ENCODE results near the gene NEDD8.

The NEDD8 gene

DNA sequence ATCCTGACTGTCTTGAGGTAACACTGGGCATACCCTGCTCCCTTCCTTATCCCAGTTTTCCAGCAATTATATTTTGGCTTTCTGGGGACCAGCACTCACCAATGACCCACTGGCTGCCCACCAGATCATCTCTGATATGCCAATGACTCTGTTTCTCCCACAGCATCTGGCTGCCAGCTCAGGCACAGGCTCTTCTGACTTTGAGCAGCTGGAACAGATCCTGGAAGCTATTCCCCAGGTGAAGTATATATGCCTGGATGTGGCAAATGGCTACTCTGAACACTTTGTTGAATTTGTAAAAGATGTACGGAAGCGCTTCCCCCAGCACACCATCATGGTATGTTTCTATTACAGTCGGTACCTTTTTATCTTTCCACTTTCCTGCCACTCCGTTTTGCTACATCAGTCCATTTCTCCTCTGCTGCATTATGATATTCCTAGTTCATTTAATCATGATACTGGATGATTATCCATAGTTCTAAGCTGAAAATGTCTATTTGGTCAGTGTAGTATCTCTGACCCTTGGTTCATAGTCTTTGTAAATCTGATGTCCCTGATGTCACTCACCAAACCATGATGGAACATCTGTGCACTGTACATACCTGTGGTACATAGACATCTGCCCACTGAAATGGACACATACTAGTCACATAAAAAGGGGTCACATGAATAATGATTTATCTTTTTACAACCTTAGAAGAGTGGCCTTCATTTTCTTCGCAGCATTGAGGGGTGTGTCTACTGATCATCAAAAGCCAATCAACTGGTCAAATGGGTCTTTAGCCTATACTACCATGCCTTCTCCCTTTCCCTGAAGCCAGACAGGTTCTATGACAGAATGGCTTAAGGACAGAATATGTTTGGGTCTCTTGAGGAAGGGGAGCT, 3.9 kb upstream of the NEDD8 start:
- no peak for TF ChIP-seq EZH2phosphoT487 (conservative IDR thresholded peaks at IDR 0.05; ENCODE audit: low read length)
- no peak for TF ChIP-seq CTCF (IDR thresholded peaks at IDR 0.05; ENCODE audit: insufficient read depth, low read length, poor library complexity, severe bottlenecking)
- H3K9me2 ChIP-seq (replicated peaks; ENCODE audit: insufficient read depth, low read length): no peaks in the 10 kb centered on the region
- H3K9me3 ChIP-seq (ENCODE audit: insufficient read depth, low read length): no peaks in the 10 kb centered on the region
- no peak overlapping the region for H3K27ac ChIP-seq (ENCODE audit: low read depth, low read length)
- H4K20me1 ChIP-seq (ENCODE audit: low read depth, low read length): no peaks in the 10 kb centered on the region
- H3K27me3 ChIP-seq (ENCODE audit: low read length): no peaks in the 10 kb centered on the region
- H3K4me3 ChIP-seq (ENCODE audit: insufficient read depth, low read length, poor library complexity, severe bottlenecking): no peak overlapping the region
- H2AFZ ChIP-seq (ENCODE audit: low read depth, low read length, severe bottlenecking): no peak overlapping the region
- no peak overlapping the region for H3K9ac ChIP-seq (ENCODE audit: low read length)
- no peaks in the 10 kb centered on the region; the same call in 1 of the 2 replicates for H3K36me3 ChIP-seq (ENCODE audit: low read length)
- H3F3A ChIP-seq (ENCODE audit: insufficient read depth): peaks cover 13% of the 10 kb centered on the region; the same call in 1 of the 2 replicates
- H3K79me2 ChIP-seq (ENCODE audit: insufficient read depth, low read length): peaks cover 21% of the 10 kb centered on the region
- no peak overlapping the region for H3K4me2 ChIP-seq (ENCODE audit: low read depth, low read length, poor library complexity, severe bottlenecking)

DNA sequence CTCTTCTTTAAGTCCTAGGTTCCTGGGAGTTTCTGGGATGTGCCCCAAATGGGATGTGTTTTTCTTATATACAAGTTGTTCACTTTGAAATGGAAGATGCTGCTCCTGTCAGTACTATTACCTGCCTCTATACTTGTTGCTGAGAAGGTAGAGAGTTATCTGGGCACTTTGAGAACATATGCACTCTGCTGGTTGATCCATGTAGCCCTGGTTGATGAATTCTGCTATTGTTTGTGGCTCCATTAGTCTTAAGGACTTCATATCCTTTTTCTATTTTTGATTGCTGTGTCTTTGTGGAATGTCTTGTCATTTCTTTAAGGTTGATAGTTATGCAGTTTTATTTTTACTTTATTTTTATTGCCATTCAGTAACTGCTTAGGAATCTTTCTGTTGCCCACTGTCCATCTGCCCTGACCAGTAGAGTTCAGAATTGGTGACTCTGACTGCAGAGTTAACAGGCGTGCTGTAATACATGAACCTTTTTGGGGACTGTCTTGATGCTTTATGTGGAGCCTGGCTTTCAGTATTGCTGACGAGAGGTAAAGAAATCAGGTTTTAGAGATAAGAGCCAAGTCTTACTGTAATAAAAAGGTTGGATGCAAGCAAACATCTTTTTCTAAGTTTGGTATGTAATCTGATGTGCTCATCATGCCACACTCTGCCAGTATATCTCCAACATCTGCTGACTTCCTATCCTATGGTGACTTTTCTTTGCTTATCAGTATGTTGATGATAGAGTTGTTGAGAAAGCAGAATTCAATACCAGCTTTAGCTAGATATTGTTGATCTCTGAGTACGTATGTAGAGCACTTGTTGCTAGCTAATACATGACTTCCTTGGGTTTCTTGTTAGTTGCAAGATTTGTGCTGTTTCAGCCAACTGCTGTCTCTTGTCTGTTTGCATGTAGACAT, 2.2 kb upstream of the NEDD8 start:
- H4K20me1 ChIP-seq (ENCODE audit: low read depth, low read length): no peaks in the 10 kb centered on the region
- no peaks in the 10 kb centered on the region for H3K9me3 ChIP-seq (ENCODE audit: insufficient read depth, low read length)
- no peak overlapping the region for H3K4me3 ChIP-seq (ENCODE audit: insufficient read depth, low read length, poor library complexity, severe bottlenecking)
- no peak for TF ChIP-seq EZH2phosphoT487 (conservative IDR thresholded peaks at IDR 0.05; ENCODE audit: low read length)
- no peak for TF ChIP-seq CTCF (IDR thresholded peaks at IDR 0.05; ENCODE audit: insufficient read depth, low read length, poor library complexity, severe bottlenecking)
- no peak overlapping the region for H2AFZ ChIP-seq (ENCODE audit: low read depth, low read length, severe bottlenecking)
- no peaks in the 10 kb centered on the region for H3K27me3 ChIP-seq (ENCODE audit: low read length)
- H3F3A ChIP-seq (ENCODE audit: insufficient read depth): peaks cover 13% of the 10 kb centered on the region; the same call in 1 of the 2 replicates
- no peaks in the 10 kb centered on the region for H3K36me3 ChIP-seq (ENCODE audit: low read length)
- H3K27ac ChIP-seq (ENCODE audit: low read depth, low read length): no peak overlapping the region
- peak overlapping the region; percentile 81; the same call in 1 of the 2 replicates for H3K9ac ChIP-seq (ENCODE audit: low read length)
- peak overlapping the region; percentile 85 for H3K4me2 ChIP-seq (ENCODE audit: low read depth, low read length, poor library complexity, severe bottlenecking)
- peaks cover 34% of the 10 kb centered on the region for H3K79me2 ChIP-seq (ENCODE audit: insufficient read depth, low read length)
- H3K9me2 ChIP-seq (replicated peaks; ENCODE audit: insufficient read depth, low read length): no peaks in the 10 kb centered on the region

GRCh38 chr14:24233538-24233866, 1.3 kb upstream of the NEDD8 start:
- Histone ChIP-seq H3K9me3 (ENCODE audit: insufficient read depth, low read length) (no peaks in the 10 kb centered on the region), H3K4me2 (ENCODE audit: low read depth, low read length, poor library complexity, severe bottlenecking) (peak overlapping the region; percentile 85), H2AFZ (ENCODE audit: low read depth, low read length, severe bottlenecking) (no peak overlapping the region), H4K20me1 (ENCODE audit: low read depth, low read length) (no peaks in the 10 kb centered on the region), H3F3A (ENCODE audit: insufficient read depth) (peaks cover 14% of the 10 kb centered on the region; the same call in 1 of the 2 replicates), H3K27ac (ENCODE audit: low read depth, low read length) (peak overlapping the region; percentile 74; the same call in 1 of the 2 replicates), H3K27me3 (ENCODE audit: low read length) (no peaks in the 10 kb centered on the region), H3K79me2 (ENCODE audit: insufficient read depth, low read length) (peaks cover 42% of the 10 kb centered on the region), H3K36me3 (ENCODE audit: low read length) (no peaks in the 10 kb centered on the region), H3K9ac (ENCODE audit: low read length) (peak overlapping the region; percentile 81), H3K4me3 (ENCODE audit: insufficient read depth, low read length, poor library complexity, severe bottlenecking) (peak overlapping the region; percentile 99), H3K9me2 (replicated peaks; ENCODE audit: insufficient read depth, low read length) (no peaks in the 10 kb centered on the region)
- TF ChIP-seq CTCF (IDR thresholded peaks at IDR 0.05; ENCODE audit: insufficient read depth, low read length, poor library complexity, severe bottlenecking) (no peak), EZH2phosphoT487 (conservative IDR thresholded peaks at IDR 0.05; ENCODE audit: low read length) (no peak)

Data from SU-DHL-6 (cell line).